Body of pancreas (tissue), 4 donors: ENCODE measurements around the gene COL5A1. TPM values are rescaled to one million over a fixed set of nuclear protein-coding genes. Genes with fewer than 3 reads are reported as not detected.
A peak's percentile ranks its signal among the peaks of the same experiment; 100 is the strongest.

Experiments used
- ATAC-seq: fragments of 150-250 bp; one replicate; pipeline ENCODE4 v1.9.1; 2016
- DNase-seq, 4 donors: peaks; one replicate each; pipeline ENCODE4 v3.0.0-alpha.2; 2019
- H3K27ac ChIP-seq, 4 donors: fragments of 200-600 bp; sonication (generic); 1 replicate in 3 of 4; 2 replicates in 1 of 4; pipeline versions ENCODE4 v1.5.1 to v1.6.1; 2016 to 2019; ENCODE audit warnings: mild to moderate bottlenecking in 1 of 4, mixed read lengths in 1 of 4, moderate library complexity in 1 of 4
- H3K27me3 ChIP-seq, 2 donors: fragments of 200-600 bp; sonication (generic); one replicate each; pipeline ENCODE4 v1.6.0; 2016; ENCODE audit warnings: mild to moderate bottlenecking in 1 of 2
- H3K36me3 ChIP-seq, 2 donors: fragments of 200-600 bp; sonication (generic); replicated peaks in 1 of 2; 2 replicates each; pipeline ENCODE4 v1.5.1; 2016; ENCODE audit warnings: low read depth in 2 of 2; ENCODE audit not compliant: insufficient read depth in 1 of 2
- H3K4me1 ChIP-seq: fragments of 200-600 bp; sonication (generic); one replicate; pipeline ENCODE4 v1.6.0; 2016
- H3K4me3 ChIP-seq, 2 donors: fragments of 200-600 bp; sonication (generic); 1 replicate in 1 of 2; 2 replicates in 1 of 2; pipeline ENCODE4 v1.5.1; 2016 to 2019
- H3K9me3 ChIP-seq, 3 donors: fragments of 200-600 bp; sonication (generic); 1 replicate in 2 of 3; 2 replicates in 1 of 3; pipeline ENCODE4 v1.5.1; 2016
- POLR2A ChIP-seq, 3 donors: fragments of 450-650 bp; IDR thresholded peaks; one replicate each; pipeline ENCODE4 v1.6.1; 2016; ENCODE audit warnings: antibody characterized with exemption in 3 of 3, mild to moderate bottlenecking in 2 of 3
- WGBS, 2 donors: methylation state at CpG; one replicate each; pipeline ENCODE4 v1.1.5; 2017; 5-methylcytosine and 5-hydroxymethylcytosine counted together
- intact Hi-C: fragments of 100-400 bp; cut with DNase I; formaldehyde crosslinking; loops from one replicate; pipeline ENCODE4 v1.15.1; 2023
- total RNA-seq, 2 donors: library from RNA; depleted of rRNA; stranded (reverse); fragments of >200 nt; gene quantifications; one replicate each; pipeline ENCODE4 v1.1.0, GENCODE V29; 2016
- TF ChIP-seq, protein P1 (sequence below), 7 experiments: fragments of 450-650 bp in 4 of 7; fragments of 200-600 bp in 3 of 7; sonication (generic) in 3 of 7; IDR thresholded peaks; one replicate each; pipeline ENCODE4 v1.5.1; 2016 to 2019; ENCODE audit warnings: antibody characterized with exemption in 7 of 7

The COL5A1 gene
- total RNA-seq, 2 donors from 2014 or later = 7.0 to 14.5 TPM

DNA sequence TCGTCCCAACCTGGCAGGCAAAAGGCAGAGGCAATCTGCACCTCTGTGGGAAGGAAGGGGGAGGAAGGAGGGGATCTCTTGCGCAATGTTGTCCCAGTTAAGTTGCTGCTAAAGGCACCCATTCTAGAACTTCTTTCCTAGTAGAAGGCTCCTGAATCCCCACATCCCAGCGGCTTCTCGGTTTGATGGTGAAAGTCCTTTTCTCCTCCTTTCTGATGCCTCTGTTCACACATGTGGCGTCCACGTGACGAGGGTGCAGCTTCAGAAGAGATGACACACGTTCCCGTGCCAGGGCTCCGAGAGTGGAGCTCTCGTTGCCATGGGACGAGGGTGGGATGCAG, 142.1 kb downstream of the COL5A1 start:
- H3K4me3 ChIP-seq = no peak overlapping the region
- H3K9me3 ChIP-seq = no peaks in the 10 kb centered on the region
- 53 to 71% methylated on average over 3 to 11 of the region's 12 CpGs for WGBS, 2 donors
- no peak overlapping the region for H3K27ac ChIP-seq
- no peaks in the 10 kb centered on the region for H3K27me3 ChIP-seq
- DNase-seq (peak in 2 of 4 donors; percentile 12 to 22), ATAC-seq (peak; percentile 22)
- H3K36me3 ChIP-seq = no peaks in the 10 kb centered on the region
- no peaks in the 10 kb centered on the region for H3K4me1 ChIP-seq
- intact Hi-C loops = loop anchor here (10.0 kb wide), 1 partner anchor 631 kb away; no protein-coding TSS in a partner anchor
- TF ChIP-seq, protein P1, sequence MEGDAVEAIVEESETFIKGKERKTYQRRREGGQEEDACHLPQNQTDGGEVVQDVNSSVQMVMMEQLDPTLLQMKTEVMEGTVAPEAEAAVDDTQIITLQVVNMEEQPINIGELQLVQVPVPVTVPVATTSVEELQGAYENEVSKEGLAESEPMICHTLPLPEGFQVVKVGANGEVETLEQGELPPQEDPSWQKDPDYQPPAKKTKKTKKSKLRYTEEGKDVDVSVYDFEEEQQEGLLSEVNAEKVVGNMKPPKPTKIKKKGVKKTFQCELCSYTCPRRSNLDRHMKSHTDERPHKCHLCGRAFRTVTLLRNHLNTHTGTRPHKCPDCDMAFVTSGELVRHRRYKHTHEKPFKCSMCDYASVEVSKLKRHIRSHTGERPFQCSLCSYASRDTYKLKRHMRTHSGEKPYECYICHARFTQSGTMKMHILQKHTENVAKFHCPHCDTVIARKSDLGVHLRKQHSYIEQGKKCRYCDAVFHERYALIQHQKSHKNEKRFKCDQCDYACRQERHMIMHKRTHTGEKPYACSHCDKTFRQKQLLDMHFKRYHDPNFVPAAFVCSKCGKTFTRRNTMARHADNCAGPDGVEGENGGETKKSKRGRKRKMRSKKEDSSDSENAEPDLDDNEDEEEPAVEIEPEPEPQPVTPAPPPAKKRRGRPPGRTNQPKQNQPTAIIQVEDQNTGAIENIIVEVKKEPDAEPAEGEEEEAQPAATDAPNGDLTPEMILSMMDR (IDR thresholded peaks at IDR 0.05) = no peak
- no peak for TF ChIP-seq POLR2A (IDR thresholded peaks at IDR 0.05)

DNA sequence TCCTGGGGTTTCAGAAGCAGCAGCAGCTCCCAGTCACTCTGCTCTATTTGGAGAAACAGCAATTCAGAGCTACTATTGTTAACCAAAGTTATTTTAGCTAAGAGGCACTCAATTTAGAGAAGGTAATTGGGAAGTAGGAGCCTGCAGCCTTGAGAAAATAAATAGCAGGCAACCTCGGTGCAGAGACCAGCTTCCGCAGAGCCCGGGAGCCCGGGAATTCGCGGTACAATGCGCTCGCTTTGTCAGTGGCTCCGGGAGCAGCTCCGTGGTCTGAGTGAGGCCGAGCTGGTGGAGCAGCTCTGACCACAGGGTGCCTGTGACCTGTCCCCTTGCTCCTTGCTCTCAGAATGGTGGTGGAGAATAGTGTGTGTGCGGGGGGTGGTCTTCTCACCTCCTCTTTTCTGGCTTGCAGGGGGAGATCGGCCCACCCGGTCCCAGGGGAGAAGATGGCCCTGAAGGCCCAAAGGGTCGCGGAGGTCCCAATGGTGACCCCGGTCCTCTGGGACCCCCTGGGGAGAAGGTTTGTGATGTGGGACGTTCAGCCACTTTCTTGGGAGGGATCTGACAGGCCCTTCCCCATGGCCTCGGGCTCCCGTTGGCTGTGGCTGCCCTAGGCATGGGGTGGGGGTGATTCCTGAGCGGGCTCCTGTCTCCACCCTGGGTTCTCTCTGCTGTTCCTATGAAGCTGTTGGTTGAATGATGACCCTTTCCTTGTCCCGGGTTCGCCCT, 143.1 kb downstream of the COL5A1 start:
- H3K36me3 ChIP-seq = no peaks in the 10 kb centered on the region
- H3K27me3 ChIP-seq = no peaks in the 10 kb centered on the region
- H3K4me3 ChIP-seq = no peak overlapping the region
- DNase-seq = no peak
- no peaks in the 10 kb centered on the region for H3K9me3 ChIP-seq
- H3K4me1 ChIP-seq = no peaks in the 10 kb centered on the region
- no peak for ATAC-seq
- no peak overlapping the region for H3K27ac ChIP-seq
- intact Hi-C loops = loop anchor here (10.0 kb wide), 1 partner anchor 630 kb away; no protein-coding TSS in a partner anchor
- 45 to 50% methylated on average over 17 to 23 of the region's 23 CpGs for WGBS, 2 donors
- no peak for TF ChIP-seq POLR2A (IDR thresholded peaks at IDR 0.05)
- TF ChIP-seq, protein P1 (IDR thresholded peaks at IDR 0.05) = no peak

DNA sequence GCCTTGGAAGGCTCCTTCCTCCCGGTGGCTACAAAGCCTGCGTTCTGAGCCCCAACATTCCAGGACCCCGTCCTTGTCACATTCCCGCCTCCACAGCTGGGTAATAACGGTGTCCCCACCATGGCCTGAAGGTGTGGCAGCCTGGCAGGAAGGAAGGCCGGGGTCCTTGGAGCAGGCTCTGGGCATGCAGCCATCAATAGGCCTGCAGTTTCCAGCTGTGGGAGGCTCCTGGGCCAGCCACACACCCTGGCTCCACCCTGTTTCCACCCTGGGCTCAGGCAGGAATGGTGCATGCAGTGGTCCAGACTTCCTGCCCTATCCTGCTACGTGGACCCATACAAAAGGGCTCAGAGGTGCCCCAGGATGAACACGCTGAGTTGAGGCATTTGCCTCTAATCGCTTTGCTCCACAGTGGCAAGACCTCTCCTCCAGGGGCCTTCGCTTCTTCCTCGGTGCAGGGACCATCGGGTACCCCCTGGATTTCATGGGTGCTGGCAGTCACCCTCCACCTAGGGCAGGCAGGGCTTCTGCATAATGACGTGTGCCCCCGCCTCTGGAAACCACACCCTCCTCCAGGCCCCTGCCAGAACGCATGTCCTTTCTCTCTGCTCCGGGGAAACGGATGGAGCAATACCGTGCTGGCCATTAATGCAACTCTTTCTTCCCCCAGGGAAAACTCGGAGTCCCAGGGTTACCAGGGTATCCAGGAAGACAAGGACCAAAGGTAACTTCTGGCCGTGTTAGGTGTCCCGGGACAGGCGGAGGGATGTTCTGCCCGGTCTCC, 143.9 kb downstream of the COL5A1 start:
- no peaks in the 10 kb centered on the region for H3K36me3 ChIP-seq
- peak in 3 of 4 donors; percentile 7 to 22 (median 14) for DNase-seq

DNA sequence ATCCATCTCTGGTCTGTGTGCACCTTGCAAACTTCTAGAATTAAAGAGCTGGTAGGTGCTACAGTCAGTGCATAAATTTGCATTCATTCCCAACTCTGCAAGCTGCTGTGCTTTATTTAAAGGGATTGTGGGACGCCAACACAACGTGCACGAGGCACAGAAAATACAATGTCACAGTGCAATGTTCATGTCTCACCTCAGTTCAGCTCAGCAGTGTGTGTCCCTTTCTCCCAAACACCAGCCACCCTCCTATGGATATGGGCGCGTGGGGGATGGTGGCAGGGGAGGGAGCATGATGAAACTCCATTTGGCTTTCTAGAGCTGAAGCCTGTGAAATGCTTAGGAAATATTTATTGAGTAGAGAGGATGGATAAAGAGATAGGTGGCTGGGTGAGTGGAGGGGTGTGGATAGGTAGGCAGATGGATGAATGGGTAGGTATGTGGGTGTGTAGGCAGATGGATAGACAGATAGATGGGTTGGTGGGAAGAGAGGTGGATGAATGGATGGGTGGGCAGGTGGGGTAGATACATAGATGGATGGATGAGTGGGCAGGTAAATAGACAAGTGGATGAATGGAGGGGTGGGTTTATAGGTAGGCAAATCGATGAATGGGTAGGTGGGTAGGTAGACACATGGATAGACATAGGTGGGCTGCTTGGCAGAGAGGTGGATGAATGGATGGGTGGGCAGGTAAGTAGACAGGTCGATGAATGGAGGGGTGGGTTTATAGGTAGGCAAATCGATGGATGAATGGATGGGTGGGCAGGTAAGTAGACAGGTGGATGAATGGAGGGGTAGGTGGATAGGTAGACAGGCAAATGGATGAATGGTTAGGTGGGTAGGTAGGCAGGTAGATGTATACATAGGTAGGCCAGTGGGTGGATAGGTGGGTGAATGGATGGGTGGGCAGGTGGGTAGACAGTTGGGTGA, 146.3 kb downstream of the COL5A1 start:
- Histone ChIP-seq H3K4me3 (no peak overlapping the region), H3K4me1 (no peaks in the 10 kb centered on the region), H3K27ac (no peak overlapping the region), H3K36me3 (no peaks in the 10 kb centered on the region), H3K9me3 (no peaks in the 10 kb centered on the region), H3K27me3 (no peaks in the 10 kb centered on the region)
- no peak for ATAC-seq
- DNase-seq = no peak
- 68 to 73% methylated on average over 7 of the region's 8 CpGs for whole genome bisulfite sequencing, 2 donors
- TF ChIP-seq, protein P1 (IDR thresholded peaks at IDR 0.05) = no peak
- no peak for TF ChIP-seq POLR2A (IDR thresholded peaks at IDR 0.05)
- intact Hi-C loops = loop anchor here (10.0 kb wide), 1 partner anchor 627 kb away; no protein-coding TSS in a partner anchor

More for the DNA sequence above, 143.9 kb downstream of the COL5A1 start:
- Histone ChIP-seq H3K4me1 (no peaks in the 10 kb centered on the region), H3K9me3 (no peaks in the 10 kb centered on the region), H3K4me3 (no peak overlapping the region), H3K27me3 (no peaks in the 10 kb centered on the region), H3K27ac (no peak overlapping the region)
- 60 to 65% methylated on average over 18 to 23 of the region's 23 CpGs for WGBS, 2 donors
- peak; percentile 34 for ATAC-seq
- intact Hi-C loops = loop anchor here (10.0 kb wide), 1 partner anchor 629 kb away; no protein-coding TSS in a partner anchor
- TF ChIP-seq, protein P1 (IDR thresholded peaks at IDR 0.05) = no peak
- no peak for TF ChIP-seq POLR2A (IDR thresholded peaks at IDR 0.05)
